Midbrain (tissue), 1 donor: ENCODE results near the gene DIPK1B.
A peak's percentile ranks its signal among the peaks of the same experiment; 100 is the strongest.

Experiments
- DNase-seq: peaks from one replicate; lab custom pipeline; 2025; lab: John Stamatoyannopoulos, UW

The DIPK1B gene

GRCh38 chr9:136769710-136770191, 57.4 kb downstream of the DIPK1B start:
- DNase-seq = no peak

- DNase-seq = no peak
Measured at GRCh38 chr9:136771907-136772415, 59.6 kb downstream of the DIPK1B start.

- DNase-seq = peak; percentile 9
Measured at GRCh38 chr9:136773386-136774044, 61.1 kb downstream of the DIPK1B start.
